ENCODE measurements around the gene CDK2AP2. TPM values are rescaled to one million over a fixed set of nuclear protein-coding genes. Genes with fewer than 3 reads are reported as not detected.

CDK2AP2 gene
- 67.0 to 103 TPM (median 89.2 TPM) in 5 replicates for total RNA-seq (2022; extraction: Qiagen RNA extraction; ENCODE audit: low read depth)

GRCh38 chr11:67507864-67508485 is at the start of gene CDK2AP2:
CDK2AP2 (minus strand) TSS chr11:67508162; CDS start chr11:67508082, 80 bp downstream.

GRCh38 chr11:67522844-67523555 is 15.0 kb upstream of the CDK2AP2 start, which contains the start of gene CABP2:
CABP2 (minus strand) TSS chr11:67523446; CDS start chr11:67523326, 120 bp downstream.

GRCh38 chr11:67504950-67505581 is 2.9 kb downstream of the CDK2AP2 start, which contains the start of gene PITPNM1:
PITPNM1 (minus strand) TSS chr11:67505363; CDS start chr11:67504180, 1,183 bp downstream.

GRCh38 chr11:67482827-67483798 is 24.8 kb downstream of the CDK2AP2 start, which contains the start of gene AIP:
AIP (plus strand) TSS chr11:67483026; CDS start chr11:67483159, 133 bp downstream.

GRCh38 chr11:67468759-67469507 is 39.0 kb downstream of the CDK2AP2 start, which contains the start of gene TMEM134:
TMEM134 (minus strand) TSS chr11:67469251; CDS start chr11:67469192, 59 bp downstream.

Other genes with a start within 250 kb of the CDK2AP2 start
- gene GRK2, start 241.7 kb downstream of the CDK2AP2 start, total RNA-seq (2022; extraction: Qiagen RNA extraction; ENCODE audit: low read depth) = 30.0 to 41.0 TPM (median 37.7 TPM) in 5 replicates
- 21.2 to 28.1 TPM (median 25.4 TPM) in 5 replicates for gene ANKRD13D, start 218.9 kb downstream of the CDK2AP2 start, total RNA-seq (2022; extraction: Qiagen RNA extraction; ENCODE audit: low read depth)
- 18.0 to 27.2 TPM (median 24.5 TPM) in 5 replicates for gene SSH3, start 204.6 kb downstream of the CDK2AP2 start, total RNA-seq (2022; extraction: Qiagen RNA extraction; ENCODE audit: low read depth)
- 209 to 247 TPM (median 230 TPM) in 5 replicates for gene POLD4, start 154.6 kb downstream of the CDK2AP2 start, total RNA-seq (2022; extraction: Qiagen RNA extraction; ENCODE audit: low read depth)
- 42.5 to 51.9 TPM (median 46.1 TPM) in 5 replicates for gene CLCF1, start 134.6 kb downstream of the CDK2AP2 start, total RNA-seq (2022; extraction: Qiagen RNA extraction; ENCODE audit: low read depth)
- gene RAD9A, start 116.2 kb downstream of the CDK2AP2 start, total RNA-seq (2022; extraction: Qiagen RNA extraction; ENCODE audit: low read depth) = 23.8 to 40.0 TPM (median 33.5 TPM) in 5 replicates
- 265 to 309 TPM (median 294 TPM) in 5 replicates for gene PPP1CA, start 106.3 kb downstream of the CDK2AP2 start, total RNA-seq (2022; extraction: Qiagen RNA extraction; ENCODE audit: low read depth)
- gene TBC1D10C, start 104.1 kb downstream of the CDK2AP2 start, total RNA-seq (2022; extraction: Qiagen RNA extraction; ENCODE audit: low read depth) = 0.07 to 0.12 TPM (median 0.07 TPM) in 3 of 5 replicates, not detected in the others
- gene CARNS1, start 92.5 kb downstream of the CDK2AP2 start, total RNA-seq (2022; extraction: Qiagen RNA extraction; ENCODE audit: low read depth) = 0.14 to 0.53 TPM (median 0.18 TPM) in 5 replicates
- gene RPS6KB2, start 79.7 kb downstream of the CDK2AP2 start, total RNA-seq (2022; extraction: Qiagen RNA extraction; ENCODE audit: low read depth) = 44.4 to 52.3 TPM (median 44.9 TPM) in 5 replicates
- gene PTPRCAP, start 70.5 kb downstream of the CDK2AP2 start, total RNA-seq (2022; extraction: Qiagen RNA extraction; ENCODE audit: low read depth) = 0.22 to 0.36 TPM (median 0.30 TPM) in 5 replicates
- gene CORO1B, start 64.7 kb downstream of the CDK2AP2 start, total RNA-seq (2022; extraction: Qiagen RNA extraction; ENCODE audit: low read depth) = 53.5 to 63.8 TPM (median 58.1 TPM) in 5 replicates
- 0.06 TPM in 1 of 5 replicates, not detected in the others for gene GPR152, start 55.4 kb downstream of the CDK2AP2 start, total RNA-seq (2022; extraction: Qiagen RNA extraction; ENCODE audit: low read depth)
- gene CABP4, start 52.8 kb downstream of the CDK2AP2 start, total RNA-seq (2022; extraction: Qiagen RNA extraction; ENCODE audit: low read depth) = not detected in 5 replicates
- gene TMEM134, start 38.9 kb downstream of the CDK2AP2 start, total RNA-seq (2022; extraction: Qiagen RNA extraction; ENCODE audit: low read depth) = 49.3 to 60.6 TPM (median 56.9 TPM) in 5 replicates
- 45.8 to 54.0 TPM (median 47.4 TPM) in 5 replicates for gene AIP, start 25.1 kb downstream of the CDK2AP2 start, total RNA-seq (2022; extraction: Qiagen RNA extraction; ENCODE audit: low read depth)
- 45.3 to 66.7 TPM (median 53.3 TPM) in 5 replicates for gene PITPNM1, start 2.8 kb downstream of the CDK2AP2 start, total RNA-seq (2022; extraction: Qiagen RNA extraction; ENCODE audit: low read depth)
- gene CABP2, start 15.3 kb upstream of the CDK2AP2 start, total RNA-seq (2022; extraction: Qiagen RNA extraction; ENCODE audit: low read depth) = not detected in 5 replicates
- gene GSTP1, start 75.7 kb upstream of the CDK2AP2 start, total RNA-seq (2022; extraction: Qiagen RNA extraction; ENCODE audit: low read depth) = 1,469 to 1,648 TPM (median 1,554 TPM) in 5 replicates
- 133 to 157 TPM (median 149 TPM) in 5 replicates for gene NDUFV1, start 98.8 kb upstream of the CDK2AP2 start, total RNA-seq (2022; extraction: Qiagen RNA extraction; ENCODE audit: low read depth)
- 8.7 to 14.8 TPM (median 11.6 TPM) in 5 replicates for gene NUDT8, start 121.8 kb upstream of the CDK2AP2 start, total RNA-seq (2022; extraction: Qiagen RNA extraction; ENCODE audit: low read depth)
- not detected in 5 replicates for gene TBX10, start 131.6 kb upstream of the CDK2AP2 start, total RNA-seq (2022; extraction: Qiagen RNA extraction; ENCODE audit: low read depth)
- 0.95 to 1.4 TPM (median 1.3 TPM) in 5 replicates for gene ACY3, start 142.6 kb upstream of the CDK2AP2 start, total RNA-seq (2022; extraction: Qiagen RNA extraction; ENCODE audit: low read depth)
- gene ALDH3B2, start 166.5 kb upstream of the CDK2AP2 start, total RNA-seq (2022; extraction: Qiagen RNA extraction; ENCODE audit: low read depth) = not detected in 5 replicates